Measurements from ENCODE around the gene RTF1.
A peak's percentile ranks its signal among the peaks of the same experiment; 100 is the strongest.
"Not testable (repeated sequence)": the region's sequence is repeated elsewhere in the genome, so short reads cannot be mapped to it uniquely, and the experiment has no call there.

The RTF1 gene

DNA sequence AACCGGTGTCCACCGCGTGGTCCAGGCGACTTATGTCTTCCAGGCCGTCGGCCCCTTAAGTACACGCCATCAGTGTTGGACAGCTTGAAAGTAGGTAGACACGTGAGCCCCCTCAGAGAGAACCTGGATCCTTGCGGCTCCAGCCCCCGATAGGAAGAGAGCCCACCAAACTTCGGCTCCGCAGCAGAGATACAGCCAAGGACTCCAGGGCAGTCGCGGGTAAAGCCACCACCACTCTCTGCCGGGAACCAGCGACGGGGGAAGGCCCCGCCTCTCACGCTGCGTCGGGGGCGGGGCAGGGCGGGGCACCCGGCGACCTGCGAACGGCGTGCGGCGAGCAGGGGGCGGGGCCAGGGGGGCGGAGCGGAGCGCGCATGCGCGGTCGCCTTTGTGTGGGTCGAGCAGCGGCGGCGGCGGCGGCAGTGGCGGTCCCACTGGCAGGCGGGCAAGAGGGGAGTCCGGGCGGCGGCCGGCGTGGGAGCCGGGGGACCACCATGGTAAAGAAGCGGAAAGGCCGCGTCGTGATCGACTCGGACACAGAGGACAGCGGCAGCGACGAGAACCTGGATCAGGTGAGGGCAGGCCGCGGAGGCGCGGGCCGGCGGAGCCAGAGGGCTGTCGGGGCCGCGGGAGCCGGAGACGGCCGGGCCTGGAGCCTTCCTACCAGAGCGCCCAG, at the start of gene RTF1:
Gene RTF1, plus strand, starts transcription at position 354 of the 676 bp plus-strand sequence. Its CDS starts 21 bp downstream, at position 375.
- DNase-seq (ENCODE audit: low spot score) = peak; percentile 100

DNA sequence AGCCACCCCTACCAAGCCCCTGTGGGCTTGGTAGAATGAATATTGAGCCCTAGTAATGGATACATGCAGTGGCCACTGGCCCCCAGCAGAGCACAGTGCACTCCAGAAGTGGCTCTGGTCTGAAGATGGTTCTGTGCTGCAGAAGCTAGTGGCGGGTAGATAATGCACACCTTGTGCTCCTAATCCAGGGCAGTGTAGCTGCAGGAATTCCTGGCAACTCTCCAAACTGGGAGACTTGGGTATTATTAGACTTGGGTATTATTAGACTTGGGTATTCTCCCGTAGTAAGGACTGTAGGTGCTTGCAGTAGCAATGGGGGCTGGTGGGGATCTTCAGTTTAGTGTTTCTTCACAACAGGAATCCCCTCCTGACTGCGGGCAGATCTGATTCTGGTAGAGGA, 49.5 kb upstream of the RTF1 start:
- no peak for DNase-seq (ENCODE audit: low spot score)

DNA sequence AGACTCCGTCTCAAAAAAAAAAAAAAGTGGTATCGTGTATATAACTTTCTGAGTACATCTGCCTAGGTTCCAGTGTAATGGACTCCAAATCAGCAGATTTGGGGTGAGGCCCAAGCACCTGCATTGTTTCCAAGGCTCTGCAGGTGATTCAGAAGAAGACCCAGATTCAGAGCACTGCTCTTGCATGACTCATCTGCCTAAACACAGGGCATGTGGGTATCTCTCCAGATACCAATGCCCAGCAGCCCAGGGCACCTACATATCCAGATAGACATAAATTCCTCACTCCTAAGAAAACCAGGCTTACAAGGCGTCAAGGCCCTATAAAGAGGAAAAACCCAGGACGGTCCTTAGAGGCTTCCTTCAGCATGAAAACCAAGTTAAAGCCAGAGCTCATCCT, 38.9 kb upstream of the RTF1 start:
- peak; percentile 9 for DNase-seq (ENCODE audit: low spot score)

DNA sequence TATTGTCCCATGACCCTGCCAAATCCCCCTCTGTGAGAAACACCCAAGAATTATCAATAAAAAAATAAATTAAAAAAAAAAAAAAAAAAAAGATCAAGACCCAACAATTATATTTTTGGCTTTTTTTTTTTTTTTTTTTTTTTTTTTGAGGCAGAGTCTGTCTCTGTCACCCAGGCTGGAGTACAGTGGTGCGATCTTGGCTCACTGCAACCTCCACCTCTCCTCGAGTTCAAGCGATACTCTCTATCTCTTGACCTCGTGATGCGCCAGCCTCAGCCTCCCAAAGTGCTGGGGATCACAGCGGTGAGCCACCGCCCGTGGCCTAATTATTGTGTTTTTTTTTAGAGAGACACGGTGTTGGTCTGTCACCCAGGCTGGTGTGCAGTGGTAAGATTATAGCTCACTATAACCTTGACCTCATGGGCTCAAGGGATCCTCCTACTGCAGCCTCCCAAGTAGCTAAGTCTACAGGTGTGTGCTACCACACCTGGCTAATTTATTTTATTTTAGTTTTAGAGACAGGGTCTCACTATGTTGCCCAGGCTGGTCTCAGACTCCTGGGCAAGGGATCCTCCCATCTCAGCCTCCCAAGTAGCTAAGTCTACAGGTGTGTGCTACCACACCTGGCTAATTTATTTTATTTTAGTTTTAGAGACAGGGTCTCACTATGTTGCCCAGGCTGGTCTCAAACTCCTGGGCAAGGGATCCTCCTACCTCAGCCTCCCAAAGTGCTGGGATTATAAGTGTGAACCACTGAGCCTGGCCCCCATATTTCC, 32.7 kb upstream of the RTF1 start:
- not testable (repeated sequence) for DNase-seq (ENCODE audit: low spot score)

DNA sequence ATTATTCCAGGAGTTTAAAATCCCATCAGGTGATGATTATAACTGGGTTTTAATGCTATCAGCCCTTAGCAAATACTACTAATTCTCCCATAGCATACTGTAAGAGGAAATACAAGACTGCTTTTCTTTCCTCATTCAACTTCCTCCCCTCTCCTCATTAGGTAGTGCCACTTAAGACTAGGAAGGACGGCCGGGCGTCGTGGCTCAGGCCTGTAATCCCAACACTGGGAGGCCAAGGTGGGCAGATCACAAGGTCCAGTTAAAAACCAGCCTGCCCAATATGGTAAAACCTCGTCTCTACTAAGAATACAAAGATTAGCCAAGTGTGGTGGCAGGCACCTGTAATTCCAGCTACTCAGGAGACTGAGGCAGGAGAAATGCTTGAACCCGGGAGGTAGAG, 29.2 kb upstream of the RTF1 start:
- DNase-seq (ENCODE audit: low spot score) = no peak

DNA sequence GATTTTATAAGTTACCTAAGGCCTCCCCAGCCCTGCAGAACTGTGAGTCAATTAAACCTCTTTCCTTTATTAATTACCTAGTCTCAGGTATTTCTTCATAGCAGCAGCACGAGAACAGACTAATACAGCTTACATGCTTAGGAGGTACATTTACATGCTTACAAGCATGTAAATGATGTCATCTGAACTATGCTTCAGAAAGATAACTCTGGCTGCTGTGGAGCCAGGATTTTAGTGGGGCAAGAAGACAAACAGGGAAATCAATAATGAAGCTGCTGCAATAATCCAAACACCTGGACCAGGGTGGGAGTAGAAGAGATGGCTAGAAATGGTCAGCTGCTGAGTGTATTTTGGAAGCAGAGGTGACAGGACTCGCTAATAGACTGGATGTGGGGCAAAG, 24.2 kb upstream of the RTF1 start:
- DNase-seq (ENCODE audit: low spot score) = no peak

DNA sequence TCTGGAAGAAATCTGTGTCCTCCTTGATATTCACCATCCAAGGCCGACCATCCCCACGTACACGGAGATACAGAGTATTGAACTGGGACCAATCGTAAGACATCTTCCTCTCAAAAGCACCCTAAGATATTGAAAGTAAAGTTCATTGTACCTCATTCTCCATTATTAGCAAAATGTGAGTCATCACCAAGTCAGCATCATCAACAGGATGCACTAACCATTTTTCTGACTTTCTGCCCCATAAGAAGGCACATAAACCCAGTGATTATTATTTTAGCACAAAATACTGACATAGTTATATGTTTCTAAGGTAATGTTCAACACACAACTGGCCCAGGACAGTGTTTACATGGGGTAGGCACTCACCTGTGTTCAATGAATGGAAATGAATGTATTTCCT, 22.0 kb upstream of the RTF1 start:
- DNase-seq (ENCODE audit: low spot score) = no peak

DNA sequence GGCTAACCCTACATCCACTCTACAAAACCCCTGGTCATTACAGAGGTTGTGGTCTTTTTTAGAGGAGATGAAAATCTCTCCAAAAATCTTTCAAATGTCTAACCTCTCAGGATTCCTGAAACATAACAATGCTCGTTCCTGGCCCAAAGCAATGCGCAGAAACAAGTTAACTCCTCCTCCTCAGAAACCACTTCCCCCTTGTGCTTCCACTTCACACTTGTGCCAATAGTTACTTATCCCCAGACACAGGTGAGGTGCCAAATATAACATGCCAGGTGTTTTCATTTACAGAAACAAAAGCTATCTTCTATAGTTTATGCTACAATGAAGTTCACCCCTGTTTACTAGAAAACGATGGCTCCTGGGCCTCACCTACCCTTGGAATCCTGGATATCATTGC, 20.8 kb upstream of the RTF1 start:
- DNase-seq (ENCODE audit: low spot score) = no peak

DNA sequence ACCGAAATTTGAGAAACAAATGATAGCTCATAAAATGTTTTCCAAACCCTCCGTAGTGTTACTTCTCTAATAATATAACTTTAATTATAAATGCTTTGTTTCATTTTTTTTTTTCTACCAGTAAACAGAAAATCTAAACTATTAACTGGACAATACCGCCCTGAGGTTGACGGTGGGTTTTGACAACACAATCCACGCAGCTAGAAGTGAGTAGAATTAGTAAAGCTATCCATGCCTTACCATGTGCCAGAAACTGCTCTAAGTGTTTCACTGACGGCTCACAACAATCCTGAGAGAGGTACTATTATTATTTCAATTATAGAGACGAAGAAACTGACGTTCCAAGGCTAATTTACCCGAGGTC, 15.0 kb upstream of the RTF1 start:
- DNase-seq (ENCODE audit: low spot score) = peak; percentile 27

DNA sequence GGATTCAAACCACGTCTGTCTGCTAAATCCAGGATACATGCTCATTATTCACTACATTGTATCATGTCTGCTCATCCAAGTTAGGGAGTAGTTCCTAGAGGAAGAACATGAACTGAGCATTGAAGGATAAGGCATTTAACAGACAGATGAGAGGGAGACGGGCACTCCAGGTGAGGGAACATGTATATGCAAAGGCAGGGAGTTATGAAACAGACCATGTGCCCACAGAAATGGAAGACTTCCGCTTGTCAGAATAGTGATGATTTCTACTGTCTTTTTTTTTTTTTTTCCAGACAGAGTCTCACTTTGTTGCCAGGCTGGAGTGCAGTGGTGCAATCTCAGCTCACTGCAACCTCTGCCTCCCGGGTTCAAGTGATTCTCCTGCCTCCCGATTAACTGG, 9.6 kb upstream of the RTF1 start:
- no peak for DNase-seq (ENCODE audit: low spot score)

DNA sequence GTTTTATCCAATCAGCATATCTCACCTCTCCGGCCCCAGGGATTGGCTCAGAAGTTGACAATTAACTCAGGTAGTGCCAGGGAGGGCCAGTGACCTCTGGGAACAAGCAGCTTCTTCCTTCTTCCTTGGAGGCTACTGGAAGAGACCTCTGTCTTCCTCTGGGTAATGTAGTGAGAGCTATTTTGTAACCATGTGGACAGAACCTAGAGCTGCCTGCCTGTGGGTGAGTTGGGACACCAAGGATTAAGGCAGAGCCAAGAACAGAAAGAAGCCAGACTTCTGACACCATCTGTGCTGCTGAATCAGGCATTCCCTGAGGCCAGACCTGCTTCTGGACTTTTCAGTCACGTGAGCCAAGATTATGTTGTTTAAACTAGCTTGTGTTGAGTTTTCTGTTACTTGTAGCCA, 8.7 kb upstream of the RTF1 start:
- peak; percentile 76 for DNase-seq (ENCODE audit: low spot score)

DNA sequence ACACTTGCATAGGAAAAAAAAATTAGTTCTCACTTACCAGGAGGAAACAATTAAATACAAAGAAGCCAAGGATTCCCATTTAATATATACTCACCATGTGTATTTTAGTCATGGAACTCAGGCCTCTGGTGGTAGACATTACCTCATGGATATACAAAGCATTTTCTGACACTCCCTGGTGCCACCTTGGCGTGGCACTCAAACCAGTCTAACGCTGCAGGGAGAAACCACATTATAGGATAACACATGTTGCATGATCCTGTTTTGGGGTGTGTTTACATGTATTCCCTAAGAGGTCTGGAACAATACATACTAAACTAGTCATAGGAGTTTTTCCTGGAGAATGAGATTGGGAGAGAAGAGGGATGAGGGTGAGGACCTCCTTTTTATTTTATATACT, 5.9 kb upstream of the RTF1 start:
- DNase-seq (ENCODE audit: low spot score) = no peak

DNA sequence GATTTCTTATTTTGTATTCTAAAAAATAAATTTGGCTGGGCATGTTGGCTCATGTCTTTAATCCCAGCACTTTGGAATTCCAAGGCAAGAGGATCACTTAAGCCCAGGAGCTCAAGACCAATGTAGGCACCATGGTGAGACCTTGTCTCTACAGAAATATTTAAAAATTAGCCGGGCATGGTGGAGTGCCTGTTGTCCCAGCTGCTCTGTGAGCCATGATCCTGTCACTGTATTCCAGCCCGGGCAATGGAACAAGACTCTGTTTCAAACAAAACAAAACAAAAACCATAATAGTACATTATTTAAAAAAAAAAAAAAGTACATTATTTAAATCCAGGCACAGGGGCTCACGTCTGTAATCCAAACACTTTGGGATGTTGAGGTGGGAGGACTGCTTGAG, 5.5 kb upstream of the RTF1 start:
- no peak for DNase-seq (ENCODE audit: low spot score)

DNA sequence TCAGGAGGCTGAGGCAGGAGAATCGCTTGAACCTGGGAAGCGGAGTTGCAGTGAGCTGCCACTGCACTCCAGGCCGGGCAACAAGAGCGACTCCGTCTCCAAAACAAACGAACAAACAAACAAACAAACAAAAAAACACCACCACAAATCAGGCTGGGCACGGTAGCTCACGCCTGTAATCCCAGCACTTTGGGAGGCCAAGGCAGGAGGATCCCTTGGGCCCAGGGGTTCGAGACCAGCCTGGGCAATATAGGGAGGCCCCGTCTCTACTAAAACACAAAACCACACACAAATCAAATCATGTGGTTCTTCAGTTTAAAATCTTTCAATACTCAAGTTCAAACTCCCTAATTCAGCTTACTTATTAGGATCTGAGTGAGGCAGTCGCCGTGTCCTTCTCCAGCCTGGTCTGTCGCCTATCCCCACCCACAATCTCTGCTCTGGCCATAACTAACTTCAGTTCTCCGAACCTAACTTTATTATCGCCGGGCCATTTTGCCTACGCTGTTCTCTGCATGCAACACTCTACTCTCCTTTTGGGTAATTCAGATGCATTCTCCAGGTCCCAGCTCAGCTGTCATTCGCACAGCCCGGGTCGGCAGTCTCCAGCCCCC, 660 bp upstream of the RTF1 start:
- no peak for DNase-seq (ENCODE audit: low spot score)

DNA sequence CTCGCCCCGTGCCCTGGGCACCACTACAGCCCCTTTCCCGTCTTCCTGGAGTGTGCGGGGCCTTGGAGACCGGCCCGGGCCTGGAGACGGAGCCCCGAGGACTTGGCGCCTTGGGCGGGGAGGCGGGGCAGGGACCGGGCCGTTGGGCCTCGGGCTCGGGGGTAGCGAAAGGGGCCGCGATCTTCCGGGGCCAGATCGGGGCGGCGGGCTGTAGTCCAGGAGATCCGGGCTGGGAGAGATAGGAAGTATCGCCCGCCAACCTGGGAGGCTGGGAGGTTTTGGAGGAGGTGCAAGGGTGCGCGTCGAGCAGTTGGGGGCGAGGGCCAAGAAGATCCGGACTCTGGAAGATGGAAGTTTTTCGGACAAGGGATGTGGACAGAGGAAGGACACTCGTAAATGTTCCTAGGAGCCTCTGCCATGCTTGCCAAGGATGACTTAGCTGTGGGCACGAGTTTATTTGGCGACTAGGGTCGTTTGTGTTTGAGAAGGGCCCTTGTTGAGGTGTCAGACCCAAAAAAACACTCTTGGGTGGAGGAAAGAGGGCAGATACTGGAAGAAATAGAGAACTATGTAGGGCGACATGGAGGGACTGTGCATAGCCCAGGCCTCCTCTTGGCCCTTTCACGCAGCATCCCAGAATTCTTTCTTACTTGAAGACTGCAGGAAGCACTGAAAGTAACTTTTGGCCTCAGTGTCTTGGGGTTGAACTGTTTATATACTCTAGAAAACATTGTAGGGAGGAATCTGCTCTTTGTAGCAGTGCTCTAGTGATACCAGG, 712 bp downstream of the RTF1 start:
- peak; percentile 69 for DNase-seq (ENCODE audit: low spot score)

DNA sequence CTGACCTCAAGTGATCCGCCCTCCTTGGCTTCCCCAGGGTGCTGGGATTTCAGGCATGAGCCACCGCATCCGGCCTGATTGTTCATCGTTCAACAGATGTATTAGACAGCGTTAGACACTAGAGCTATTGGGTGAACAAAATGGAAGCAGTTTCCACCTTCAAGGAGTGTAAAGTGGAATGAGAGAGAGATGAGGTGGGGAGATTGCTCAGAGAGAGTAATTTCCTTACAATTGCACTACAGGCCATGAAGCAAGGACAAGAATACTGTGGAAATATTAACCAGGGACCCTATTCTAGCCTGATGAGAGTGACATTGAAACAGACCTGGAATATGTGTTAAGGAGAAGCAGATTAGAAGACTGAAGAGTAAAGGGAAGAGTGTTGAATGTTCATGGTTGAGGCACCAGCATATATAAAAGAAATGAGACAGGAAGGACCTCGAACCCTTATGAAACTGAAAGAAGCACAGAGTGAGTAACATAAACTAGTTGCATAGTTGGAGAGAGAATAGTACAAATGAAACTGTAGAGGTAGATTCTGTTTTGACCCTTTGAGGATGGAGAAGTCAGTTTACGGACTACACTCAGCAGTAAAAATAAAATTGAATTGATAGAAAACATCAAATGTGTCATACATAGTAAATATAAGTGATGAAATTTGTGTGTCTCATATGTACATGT, 7.2 kb downstream of the RTF1 start:
- DNase-seq (ENCODE audit: low spot score) = no peak

DNA sequence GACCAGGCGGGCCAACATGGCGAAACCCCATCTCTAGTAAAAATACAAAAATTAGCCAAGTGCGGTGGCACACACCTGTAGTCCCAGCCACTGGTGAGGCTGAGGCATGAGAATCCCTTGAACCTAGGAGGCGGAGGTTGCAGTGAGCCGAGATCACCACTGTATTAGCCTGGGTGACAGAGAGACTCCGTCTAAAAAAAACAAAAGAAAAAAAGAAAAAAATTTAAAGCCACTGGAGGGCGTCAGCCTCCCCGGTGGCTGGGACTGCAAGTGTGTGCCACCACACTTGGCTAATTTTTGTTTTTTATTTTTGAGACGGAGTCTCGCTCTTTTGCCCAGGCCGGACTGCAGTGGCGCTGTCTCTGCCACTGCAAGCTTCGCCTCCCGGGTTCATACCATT, 7.9 kb downstream of the RTF1 start:
- DNase-seq (ENCODE audit: low spot score) = no peak

DNA sequence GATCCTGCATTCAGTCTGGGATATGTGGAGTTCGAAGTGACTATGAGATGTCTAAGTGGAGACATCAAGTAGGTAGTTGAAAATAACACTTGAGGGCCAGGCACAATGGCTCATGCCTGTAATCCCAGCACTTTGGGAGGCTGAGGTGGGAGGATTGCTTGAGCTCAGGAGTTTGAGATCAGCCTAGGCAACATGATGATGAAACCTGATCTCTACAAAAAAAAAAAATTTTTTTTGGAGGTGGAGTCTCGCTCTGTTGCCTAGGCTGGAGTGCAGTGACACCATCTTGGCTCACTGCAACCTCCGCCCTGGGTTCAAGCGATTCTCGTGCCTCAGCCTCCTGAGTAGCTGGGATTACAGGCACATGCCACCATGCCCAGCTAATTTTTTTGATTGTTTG, 9.0 kb downstream of the RTF1 start:
- not testable (repeated sequence) for DNase-seq (ENCODE audit: low spot score)

DNA sequence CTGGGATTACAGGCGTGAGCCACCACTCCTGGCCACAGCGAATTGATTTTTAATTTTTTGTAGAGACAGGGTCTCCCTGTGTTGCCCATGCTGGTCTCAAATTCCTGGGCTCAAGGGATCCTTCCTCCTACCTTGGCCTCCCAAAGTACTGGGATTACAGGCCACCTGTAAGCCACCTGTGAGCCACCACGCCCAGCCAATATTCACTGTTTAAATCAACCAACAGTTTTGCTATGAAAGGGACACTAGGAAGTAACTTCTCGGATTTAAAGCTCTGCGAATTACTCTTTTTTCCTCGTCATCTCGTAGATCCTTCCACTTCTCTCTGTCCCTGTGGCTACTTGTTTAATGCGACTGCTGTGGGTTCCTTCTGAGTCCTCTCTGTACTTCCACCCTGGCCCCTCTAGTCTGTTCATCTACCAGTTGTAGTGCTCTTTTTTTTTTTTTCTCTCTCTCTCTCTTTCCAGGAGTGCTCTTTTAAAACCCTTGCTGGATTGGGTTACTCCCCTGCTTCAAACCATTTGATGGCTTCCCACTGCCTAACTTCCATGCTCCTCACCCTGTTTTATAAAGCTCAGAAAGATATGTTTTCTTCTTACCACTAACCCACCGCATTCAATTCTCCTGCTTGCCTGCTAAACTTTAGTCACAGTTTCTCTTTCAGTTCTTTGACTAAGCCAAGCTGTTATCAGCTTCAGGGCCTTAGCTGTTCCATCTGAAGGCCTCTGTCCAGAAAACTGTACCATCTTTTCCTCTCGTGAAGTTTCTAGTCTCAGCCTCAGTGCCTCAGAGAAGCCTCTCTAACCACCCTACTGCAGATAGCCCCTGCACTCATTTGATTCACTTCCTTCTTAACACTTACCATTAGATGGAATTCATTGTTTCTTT, 12.4 kb downstream of the RTF1 start:
- DNase-seq (ENCODE audit: low spot score) = no peak

DNA sequence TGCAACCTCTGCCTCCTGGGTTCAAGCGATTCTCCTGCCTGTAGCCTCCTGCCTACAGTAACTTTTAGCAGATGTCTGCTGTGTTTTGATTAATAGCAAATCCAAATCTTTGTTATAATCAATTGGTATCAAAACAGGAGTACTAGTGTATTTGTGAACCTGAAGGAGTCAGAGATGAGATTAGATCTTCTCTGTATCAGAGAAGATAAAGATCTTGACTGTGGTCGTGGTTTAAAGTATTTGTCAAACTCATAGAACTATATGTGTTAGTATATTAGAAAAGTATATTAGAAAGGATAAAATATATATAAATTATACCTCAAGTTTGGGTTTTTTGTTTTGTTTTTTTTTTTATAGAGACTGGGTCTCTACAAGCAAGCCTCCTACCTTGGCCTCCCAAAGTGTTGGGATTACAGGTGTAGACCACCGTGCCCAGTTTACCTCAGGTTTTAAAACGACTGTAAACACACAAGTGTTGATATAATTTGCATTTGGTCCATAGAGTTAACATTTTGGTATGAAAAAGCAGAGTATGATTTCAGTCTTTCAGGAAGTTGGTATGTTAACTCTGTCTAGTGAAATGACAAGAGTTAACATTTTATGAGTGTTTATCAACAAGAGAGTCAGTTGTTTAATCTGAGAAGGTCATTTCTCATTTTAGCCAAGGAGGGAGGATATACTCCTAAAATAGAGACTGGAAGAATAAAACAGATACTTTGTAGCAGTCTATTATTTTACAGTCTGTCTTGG, 18.3 kb downstream of the RTF1 start:
- no peak for DNase-seq (ENCODE audit: low spot score)

Measured in AG20443 (cell line).